K562 (cell line): Measurements from ENCODE around the gene CCDC136. TPM values are rescaled to one million over a fixed set of nuclear protein-coding genes. Genes with fewer than 3 reads are reported as not detected.

Experiments
- ARHGAP35 ChIP-seq: fragments of 450-650 bp; IDR thresholded peaks from 2 replicates; pipeline ENCODE4 v1.6.1; 2018; ENCODE audit not compliant: partially characterized antibody
- BRCA1 ChIP-seq, 2 experiments: fragments of 450-650 bp in 1 of 2; sonication (generic) in 1 of 2; formaldehyde crosslinking in 1 of 2; IDR thresholded peaks; 2 replicates each; pipeline versions ENCODE4 v1.5.0 to v1.6.1; 2017 to 2020; ENCODE audit warnings: mild to moderate bottlenecking in 1 of 2, missing genetic modification reagents in 1 of 2
- C11orf30 ChIP-seq: fragments of 450-650 bp; IDR thresholded peaks from 2 replicates; pipeline ENCODE4 v1.6.1; 2016; ENCODE audit warnings: low read depth, mild to moderate bottlenecking
- CBX2 ChIP-seq: fragments of 200-600 bp; sonication (generic); IDR thresholded peaks from one replicate; pipeline ENCODE4 v1.6.1; 2012; ENCODE audit warnings: mild to moderate bottlenecking, low read length, inconsistent platforms; ENCODE audit not compliant: insufficient read depth, poor library complexity, severe bottlenecking
- CREBBP ChIP-seq: IDR thresholded peaks from one replicate; pipeline ENCODE4 v1.6.1; 2012; ENCODE audit warnings: low read depth, mild to moderate bottlenecking, control low read depth, inconsistent platforms, low read length
- E2F3 ChIP-seq: fragments of 250-450 bp; sonication (Bioruptor Pico); IDR thresholded peaks from 2 replicates; pipeline ENCODE4 v1.4.0; 2020; ENCODE audit warnings: mild to moderate bottlenecking
- ETV5 ChIP-seq: sonication (generic); formaldehyde crosslinking; IDR thresholded peaks from 2 replicates; pipeline ENCODE4 v1.4.0; 2020; ENCODE audit warnings: low read depth, mild to moderate bottlenecking, missing genetic modification reagents
- EWSR1 ChIP-seq: fragments of 450-650 bp; IDR thresholded peaks from 2 replicates; pipeline ENCODE4 v1.6.1; 2018; ENCODE audit warnings: borderline replicate concordance, mild to moderate bottlenecking, low read depth, moderate library complexity; ENCODE audit not compliant: partially characterized antibody
- FOXK1 ChIP-seq: sonication (generic); formaldehyde crosslinking; IDR thresholded peaks from 2 replicates; pipeline ENCODE4 v1.8.0; 2022; ENCODE audit warnings: missing genetic modification reagents, mild to moderate bottlenecking, borderline replicate concordance
- KAT7 ChIP-seq: sonication (generic); formaldehyde crosslinking; IDR thresholded peaks from 2 replicates; pipeline ENCODE4 v1.8.0; 2022; ENCODE audit warnings: missing genetic modification reagents, mild to moderate bottlenecking, borderline replicate concordance
- RBM15 ChIP-seq: fragments of 200-400 bp; formaldehyde crosslinking; IDR thresholded peaks from 2 replicates; pipeline ENCODE4 v1.6.1; 2018; ENCODE audit warnings: mild to moderate bottlenecking, low read length, moderate library complexity; ENCODE audit not compliant: insufficient read depth
- SMARCE1 ChIP-seq: fragments of 450-650 bp; IDR thresholded peaks from 2 replicates; pipeline ENCODE4 v1.7.1; 2016; ENCODE audit warnings: mild to moderate bottlenecking
- WHSC1 ChIP-seq: IDR thresholded peaks from one replicate; pipeline ENCODE4 v1.6.1; 2012; ENCODE audit warnings: low read length, control low read depth, inconsistent platforms
- ZFP36 ChIP-seq: fragments of 150-350 bp; IDR thresholded peaks from 2 replicates; pipeline ENCODE4 v1.6.1; 2018; ENCODE audit warnings: low read length, low read depth; ENCODE audit not compliant: partially characterized antibody
- ZNF253 ChIP-seq: fragments of 250-450 bp; sonication (Bioruptor Pico); conservative IDR thresholded peaks from 2 replicates; pipeline ENCODE4 v1.6.1; 2021; ENCODE audit warnings: mild to moderate bottlenecking
- ZNF561 ChIP-seq: fragments of 450-650 bp; formaldehyde crosslinking; conservative IDR thresholded peaks from 2 replicates; pipeline ENCODE4 v1.4.0; 2020; ENCODE audit warnings: mild to moderate bottlenecking, moderate library complexity
- ZNF592 ChIP-seq: fragments of 450-650 bp; IDR thresholded peaks from 2 replicates; pipeline ENCODE4 v1.6.1; 2017; ENCODE audit warnings: antibody characterized with exemption, mild to moderate bottlenecking
- ZNF668 ChIP-seq: fragments of 250-450 bp; sonication (Bioruptor Pico); IDR thresholded peaks from 2 replicates; pipeline ENCODE4 v1.8.0; 2022; ENCODE audit warnings: mild to moderate bottlenecking, inconsistent platforms
- ZSCAN29 ChIP-seq: fragments of 450-650 bp; IDR thresholded peaks from 2 replicates; pipeline ENCODE4 v1.6.1; 2017
- polyA plus RNA-seq, 8 experiments: library from polyadenylated mRNA; depleted of rRNA in 4 of 8; stranded (reverse) in 5 of 8; unstranded in 3 of 8; fragments of >200 nt; fragmentation: Nextera tagmentation in 2 of 8; fragmentation: Illumina TruSeq in 1 of 8; extraction: Ambion mirVana in 2 of 8; extraction: Trizol in 1 of 8; gene quantifications; 2 replicates each; pipeline versions ENCODE4 v1.2.1 to v1.2.3, GENCODE V29; 2011 to 2014; ENCODE audit warnings: inconsistent platforms in 1 of 8, missing spikeins in 1 of 8
- total RNA-seq, 7 experiments: library from RNA; depleted of rRNA in 6 of 7; stranded (reverse); fragments of >200 nt in 6 of 7; fragmentation: Illumina TruSeq in 2 of 7; extraction: Trizol in 2 of 7; gene quantifications; 2 replicates each; pipeline versions ENCODE4 v1.2.1 to v1.2.3, GENCODE V29; 2011 to 2021; ENCODE audit warnings: low replicate concordance in 1 of 7
- TF ChIP-seq, protein P1 (sequence below): fragments of 250-450 bp; sonication (Bioruptor Pico); IDR thresholded peaks from 2 replicates; pipeline ENCODE4 v1.4.0; 2020; ENCODE audit warnings: borderline replicate concordance
- TF ChIP-seq, protein P2 (sequence below): sonication (generic); formaldehyde crosslinking; IDR thresholded peaks from 2 replicates; pipeline ENCODE4 v1.8.0; 2022; ENCODE audit warnings: mild to moderate bottlenecking, low read depth, missing genetic modification reagents
- TF ChIP-seq, protein P3 (sequence below): fragments of 250-450 bp; sonication (Bioruptor Pico); IDR thresholded peaks from 2 replicates; pipeline ENCODE4 v1.6.1; 2021; ENCODE audit warnings: mild to moderate bottlenecking

CCDC136 gene
- total and polyA plus RNA-seq, 9 of the 15 experiments (the other 6 are each of a cell fraction or from before 2014, with no cell fraction given): 2.4 to 40.8 (median 26.5) TPM

DNA sequence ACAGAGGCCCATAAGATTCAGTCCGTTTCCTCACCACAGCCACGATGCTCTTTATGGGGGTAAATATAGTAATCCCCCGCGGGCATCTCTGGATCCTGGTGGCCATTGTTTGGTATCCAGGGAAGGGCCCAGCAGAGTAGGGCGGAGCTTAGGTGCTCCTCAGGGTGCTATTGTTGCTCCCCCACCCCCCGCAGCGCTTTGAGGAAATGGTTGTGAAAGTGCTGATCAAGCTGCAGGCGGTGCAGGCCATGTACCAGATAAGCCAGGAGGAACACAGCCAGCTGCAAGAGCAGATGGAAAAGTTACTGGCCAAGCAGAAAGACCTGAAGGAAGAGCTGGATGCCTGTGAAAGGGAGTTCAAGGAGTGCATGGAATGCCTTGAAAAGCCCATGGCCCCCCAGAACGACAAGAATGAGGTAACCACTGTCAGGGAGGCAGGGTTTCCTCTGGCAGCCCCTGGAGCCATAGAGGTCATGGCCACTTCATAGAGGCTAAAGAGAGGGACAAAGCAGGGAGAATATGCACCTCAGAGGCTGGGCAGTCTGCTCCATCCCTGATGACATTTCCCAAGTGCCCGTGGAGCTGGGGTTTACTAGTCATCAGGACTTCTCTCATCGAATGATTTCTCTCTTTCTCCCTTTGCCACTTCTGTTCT is 20.9 kb downstream of the CCDC136 start (continued):
- TF ChIP-seq, protein P1, sequence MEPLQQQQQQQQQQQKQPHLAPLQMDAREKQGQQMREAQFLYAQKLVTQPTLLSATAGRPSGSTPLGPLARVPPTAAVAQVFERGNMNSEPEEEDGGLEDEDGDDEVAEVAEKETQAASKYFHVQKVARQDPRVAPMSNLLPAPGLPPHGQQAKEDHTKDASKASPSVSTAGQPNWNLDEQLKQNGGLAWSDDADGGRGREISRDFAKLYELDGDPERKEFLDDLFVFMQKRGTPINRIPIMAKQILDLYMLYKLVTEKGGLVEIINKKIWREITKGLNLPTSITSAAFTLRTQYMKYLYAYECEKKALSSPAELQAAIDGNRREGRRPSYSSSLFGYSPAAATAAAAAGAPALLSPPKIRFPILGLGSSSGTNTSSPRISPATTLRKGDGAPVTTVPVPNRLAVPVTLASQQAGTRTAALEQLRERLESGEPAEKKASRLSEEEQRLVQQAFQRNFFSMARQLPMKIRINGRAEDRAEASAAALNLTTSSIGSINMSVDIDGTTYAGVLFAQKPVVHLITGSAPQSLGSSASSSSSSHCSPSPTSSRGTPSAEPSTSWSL (CRISPR knock-in tag): no peak
- TF ChIP-seq WHSC1 (no peak), BRCA1 (IDR thresholded peaks at IDR 0.05) (no peak), BRCA1 (CRISPR knock-in tag; IDR thresholded peaks at IDR 0.05) (no peak), KAT7 (CRISPR knock-in tag) (peak; percentile 28; the same call in 1 of the 2 replicates), ZNF561 (no peak), ZNF253 (CRISPR knock-in tag) (no peak), ZSCAN29 (no peak), ETV5 (CRISPR knock-in tag) (no peak), SMARCE1 (peak; percentile 63; the same call in 1 of the 2 replicates), CBX2 (no peak), FOXK1 (CRISPR knock-in tag) (no peak), CREBBP (no peak), ZFP36 (peak; percentile 74), ZNF592 (peak; percentile 43; the same call in 1 of the 2 replicates), RBM15 (no peak), EWSR1 (no peak), E2F3 (CRISPR knock-in tag) (no peak), ARHGAP35 (no peak), C11orf30 (peak; percentile 92), ZNF668 (CRISPR knock-in tag) (no peak)
- TF ChIP-seq, protein P2, sequence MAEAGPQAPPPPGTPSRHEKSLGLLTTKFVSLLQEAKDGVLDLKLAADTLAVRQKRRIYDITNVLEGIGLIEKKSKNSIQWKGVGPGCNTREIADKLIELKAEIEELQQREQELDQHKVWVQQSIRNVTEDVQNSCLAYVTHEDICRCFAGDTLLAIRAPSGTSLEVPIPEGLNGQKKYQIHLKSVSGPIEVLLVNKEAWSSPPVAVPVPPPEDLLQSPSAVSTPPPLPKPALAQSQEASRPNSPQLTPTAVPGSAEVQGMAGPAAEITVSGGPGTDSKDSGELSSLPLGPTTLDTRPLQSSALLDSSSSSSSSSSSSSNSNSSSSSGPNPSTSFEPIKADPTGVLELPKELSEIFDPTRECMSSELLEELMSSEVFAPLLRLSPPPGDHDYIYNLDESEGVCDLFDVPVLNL: no peak
- TF ChIP-seq, protein P3, sequence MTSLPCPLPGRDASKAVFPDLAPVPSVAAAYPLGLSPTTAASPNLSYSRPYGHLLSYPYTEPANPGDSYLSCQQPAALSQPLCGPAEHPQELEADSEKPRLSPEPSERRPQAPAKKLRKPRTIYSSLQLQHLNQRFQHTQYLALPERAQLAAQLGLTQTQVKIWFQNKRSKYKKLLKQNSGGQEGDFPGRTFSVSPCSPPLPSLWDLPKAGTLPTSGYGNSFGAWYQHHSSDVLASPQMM: no peak
